ENCODE results near the gene RMC1.
A peak's percentile ranks its signal among the peaks of the same experiment; 100 is the strongest.
"Not testable (repeated sequence)": the region's sequence is repeated elsewhere in the genome, so short reads cannot be mapped to it uniquely, and the experiment has no call there.

Gene RMC1
- total RNA-seq: 62.8 to 74.6 (median 65.3) reads per million in 4 experiments

- peak; percentile 93 for DNase-seq
Measured at GRCh38 chr18:23503038-23503962, at the start of gene RMC1. TSS of gene RMC1 (plus strand) at chr18:23503511. CDS start at chr18:23503619, 108 bp downstream.

GRCh38 chr18:23453680-23454058 is 49.6 kb upstream of the RMC1 start:
- no peak for DNase-seq

GRCh38 chr18:23456835-23457234 is 46.5 kb upstream of the RMC1 start:
- DNase-seq: no peak

GRCh38 chr18:23458830-23459529 is 44.3 kb upstream of the RMC1 start:
- no peak for DNase-seq

GRCh38 chr18:23459530-23459921 is 43.8 kb upstream of the RMC1 start:
- no peak for DNase-seq

- DNase-seq: no peak
Measured at GRCh38 chr18:23460285-23461273, 42.7 kb upstream of the RMC1 start.

- no peak for DNase-seq
Measured at GRCh38 chr18:23462876-23463275, 40.4 kb upstream of the RMC1 start.

- no peak for DNase-seq
Measured at GRCh38 chr18:23468753-23469459, 34.4 kb upstream of the RMC1 start.

GRCh38 chr18:23470620-23471387 is 32.5 kb upstream of the RMC1 start:
- DNase-seq: no peak

- DNase-seq: no peak
Measured at GRCh38 chr18:23471486-23471885, 31.8 kb upstream of the RMC1 start.

- DNase-seq: no peak
Measured at GRCh38 chr18:23479829-23480505, 23.3 kb upstream of the RMC1 start.

- DNase-seq: no peak
Measured at GRCh38 chr18:23484561-23485182, 18.6 kb upstream of the RMC1 start.

GRCh38 chr18:23485386-23485785 is 17.9 kb upstream of the RMC1 start:
- DNase-seq: no peak

- DNase-seq: peak; percentile 19
Measured at GRCh38 chr18:23487738-23488570, 15.4 kb upstream of the RMC1 start.

- not testable (repeated sequence) for DNase-seq
Measured at GRCh38 chr18:23489586-23489985, 13.7 kb upstream of the RMC1 start.

- no peak for DNase-seq
Measured at GRCh38 chr18:23493654-23494053, 9.7 kb upstream of the RMC1 start.

- DNase-seq: no peak
Measured at GRCh38 chr18:23494992-23495391, 8.3 kb upstream of the RMC1 start.

- DNase-seq: no peak
Measured at GRCh38 chr18:23495723-23496440, 7.4 kb upstream of the RMC1 start.

All from effector CD8-positive, alpha-beta T cell (primary cell).